Heart left ventricle (tissue), 13 donors: ENCODE results near the gene TTC32.

Experiments used
- POLR2A ChIP-seq, 2 donors: fragments of 450-650 bp; IDR thresholded peaks; one replicate each; pipeline ENCODE4 v1.6.1; 2017; ENCODE audit warnings: antibody characterized with exemption in 2 of 2, mild to moderate bottlenecking in 2 of 2, moderate library complexity in 2 of 2
- TF ChIP-seq, protein P1 (sequence below), 12 donors: fragments of 200-600 bp; sonication (generic) in 4 of 12; IDR thresholded peaks; one replicate each; pipeline versions ENCODE4 v1.5.0 to v1.8.0; 2018 to 2022; ENCODE audit warnings: antibody characterized with exemption in 12 of 12, mild to moderate bottlenecking in 5 of 12
- donor health status: ischemic (EF 13 %, LVEDD 7.1; RV severe dilation, severe dysfunction).
- donor health status: DM: no; HTN: yes; CAD: no.
- donor health status: DM: no; HTN: no; CAD: no.
- donor health status: ischemic (EF 25% LVEDD 6.9; RV normal size, moderate dysfunction).
- donor health status: ischemic (EF 25% LVEDD 5.7; RV mildly dilated, moderate dysfunction).
- donor health status: ischemic (EF 35%, LVEDD 5.7; RV mildly dilated, moderate dysfunction).
- donor health status: nonischemic (EF 11% LVEDD 7.7; RV severe dilation, severe dysfunction).
- donor health status: DM: yes; HTN: yes; CAD: no.
- donor health status: PGD.
- donor health status: ischemic (EF 29% LVEDD 5.4; RV normal size, mild dysfunction).
- donor health status: nonischemic (EF 23%, LVEDD 6.1; RV moderate dilation, normal function).

DNA sequence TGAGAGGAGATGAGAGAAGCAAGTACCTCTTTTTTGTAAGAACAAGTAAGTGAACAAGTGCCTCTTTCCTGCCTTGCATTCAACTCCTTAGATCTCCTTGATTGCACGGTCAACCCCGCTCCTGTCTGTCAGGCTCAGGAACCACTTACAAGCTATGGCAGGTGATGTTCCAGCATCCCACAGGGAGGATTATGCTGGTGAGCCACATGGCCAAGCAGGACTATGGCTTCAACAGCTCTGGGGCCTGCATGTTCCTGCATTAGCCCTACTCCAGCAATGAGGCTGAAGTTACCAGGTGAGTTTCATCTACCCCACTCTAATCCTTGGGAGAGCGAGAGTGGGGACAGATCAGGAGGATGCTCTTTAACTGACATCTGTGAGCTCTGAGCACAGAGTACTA is 29.5 kb downstream of the TTC32 start:
- TF ChIP-seq, protein P1, sequence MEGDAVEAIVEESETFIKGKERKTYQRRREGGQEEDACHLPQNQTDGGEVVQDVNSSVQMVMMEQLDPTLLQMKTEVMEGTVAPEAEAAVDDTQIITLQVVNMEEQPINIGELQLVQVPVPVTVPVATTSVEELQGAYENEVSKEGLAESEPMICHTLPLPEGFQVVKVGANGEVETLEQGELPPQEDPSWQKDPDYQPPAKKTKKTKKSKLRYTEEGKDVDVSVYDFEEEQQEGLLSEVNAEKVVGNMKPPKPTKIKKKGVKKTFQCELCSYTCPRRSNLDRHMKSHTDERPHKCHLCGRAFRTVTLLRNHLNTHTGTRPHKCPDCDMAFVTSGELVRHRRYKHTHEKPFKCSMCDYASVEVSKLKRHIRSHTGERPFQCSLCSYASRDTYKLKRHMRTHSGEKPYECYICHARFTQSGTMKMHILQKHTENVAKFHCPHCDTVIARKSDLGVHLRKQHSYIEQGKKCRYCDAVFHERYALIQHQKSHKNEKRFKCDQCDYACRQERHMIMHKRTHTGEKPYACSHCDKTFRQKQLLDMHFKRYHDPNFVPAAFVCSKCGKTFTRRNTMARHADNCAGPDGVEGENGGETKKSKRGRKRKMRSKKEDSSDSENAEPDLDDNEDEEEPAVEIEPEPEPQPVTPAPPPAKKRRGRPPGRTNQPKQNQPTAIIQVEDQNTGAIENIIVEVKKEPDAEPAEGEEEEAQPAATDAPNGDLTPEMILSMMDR (IDR thresholded peaks at IDR 0.05) = no peak
- TF ChIP-seq POLR2A (IDR thresholded peaks at IDR 0.05) = no peak
